Endothelial cell of umbilical vein (primary cell): ENCODE data around the gene ADCY5.

Experiments used
- EZH2 ChIP-seq: IDR thresholded peaks from 2 replicates; pipeline ENCODE4 v1.6.1; 2012; ENCODE audit warnings: borderline replicate concordance, low read depth, mild to moderate bottlenecking, moderate library complexity, low read length, inconsistent platforms; ENCODE audit not compliant: severe bottlenecking
- FOS ChIP-seq: IDR thresholded peaks from 2 replicates; pipeline ENCODE4 v1.6.1; 2011; ENCODE audit warnings: mild to moderate bottlenecking, low read length, moderate library complexity, borderline replicate concordance; ENCODE audit not compliant: insufficient read depth
- MYC ChIP-seq: IDR thresholded peaks from one replicate; pipeline ENCODE4 v1.6.1; 2011; ENCODE audit warnings: mild to moderate bottlenecking, low read depth, low read length
- POLR2A ChIP-seq: IDR thresholded peaks from 2 replicates; pipeline ENCODE4 v1.6.1; 2012; ENCODE audit warnings: low read depth, mild to moderate bottlenecking, control low read depth, low read length
- TF ChIP-seq, protein P1 (sequence below), 2 donors: IDR thresholded peaks; 1 replicate in 1 of 2; 2 replicates in 1 of 2; pipeline ENCODE4 v1.5.1; 2011; ENCODE audit warnings: low read length in 2 of 2, mild to moderate bottlenecking in 2 of 2, moderate library complexity in 2 of 2, control low read depth in 1 of 2, inconsistent platforms in 1 of 2, low read depth in 1 of 2; ENCODE audit not compliant: insufficient read depth in 1 of 2; ENCODE audit errors: extremely low read depth in 1 of 2
- TF ChIP-seq, protein P2 (sequence below): IDR thresholded peaks from 2 replicates; pipeline ENCODE4 v1.6.1; 2011; ENCODE audit not compliant: insufficient read depth, insufficient read length

DNA sequence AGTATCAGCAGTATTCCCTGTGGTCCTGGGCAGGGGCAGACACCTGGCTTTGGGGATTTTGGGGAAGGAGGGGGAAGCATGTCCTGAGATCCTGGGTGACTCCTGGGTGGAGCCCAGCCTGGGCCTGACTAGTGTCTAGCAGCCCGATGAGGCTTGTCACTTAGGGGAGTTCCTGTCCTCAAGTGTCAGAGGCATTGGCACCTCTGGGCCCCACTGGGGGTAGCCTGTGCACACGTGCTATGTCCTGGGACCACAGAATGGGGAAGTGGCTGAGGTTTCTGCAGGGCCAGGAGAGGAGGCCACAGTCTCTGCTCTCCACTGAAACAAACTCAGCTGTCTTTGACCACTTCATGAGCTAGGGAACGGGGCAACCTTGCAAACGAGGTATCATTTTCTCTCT, 31.5 kb upstream of the ADCY5 start:
- TF ChIP-seq, protein P1, sequence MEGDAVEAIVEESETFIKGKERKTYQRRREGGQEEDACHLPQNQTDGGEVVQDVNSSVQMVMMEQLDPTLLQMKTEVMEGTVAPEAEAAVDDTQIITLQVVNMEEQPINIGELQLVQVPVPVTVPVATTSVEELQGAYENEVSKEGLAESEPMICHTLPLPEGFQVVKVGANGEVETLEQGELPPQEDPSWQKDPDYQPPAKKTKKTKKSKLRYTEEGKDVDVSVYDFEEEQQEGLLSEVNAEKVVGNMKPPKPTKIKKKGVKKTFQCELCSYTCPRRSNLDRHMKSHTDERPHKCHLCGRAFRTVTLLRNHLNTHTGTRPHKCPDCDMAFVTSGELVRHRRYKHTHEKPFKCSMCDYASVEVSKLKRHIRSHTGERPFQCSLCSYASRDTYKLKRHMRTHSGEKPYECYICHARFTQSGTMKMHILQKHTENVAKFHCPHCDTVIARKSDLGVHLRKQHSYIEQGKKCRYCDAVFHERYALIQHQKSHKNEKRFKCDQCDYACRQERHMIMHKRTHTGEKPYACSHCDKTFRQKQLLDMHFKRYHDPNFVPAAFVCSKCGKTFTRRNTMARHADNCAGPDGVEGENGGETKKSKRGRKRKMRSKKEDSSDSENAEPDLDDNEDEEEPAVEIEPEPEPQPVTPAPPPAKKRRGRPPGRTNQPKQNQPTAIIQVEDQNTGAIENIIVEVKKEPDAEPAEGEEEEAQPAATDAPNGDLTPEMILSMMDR (IDR thresholded peaks at IDR 0.05; ENCODE audit: extremely low read depth in 1 of 2, insufficient read depth in 1 of 2, low read depth in 1 of 2, low read length in 2 of 2) = no peak
- TF ChIP-seq, protein P2, sequence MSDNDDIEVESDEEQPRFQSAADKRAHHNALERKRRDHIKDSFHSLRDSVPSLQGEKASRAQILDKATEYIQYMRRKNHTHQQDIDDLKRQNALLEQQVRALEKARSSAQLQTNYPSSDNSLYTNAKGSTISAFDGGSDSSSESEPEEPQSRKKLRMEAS = no peak
- TF ChIP-seq POLR2A (no peak), EZH2 (no peak), MYC (no peak), FOS (no peak)
